GM21619 (cell line): ENCODE results near the gene GGT6.
"Not testable (repeated sequence)": the region's sequence is repeated elsewhere in the genome, so short reads cannot be mapped to it uniquely, and the experiment has no call there.

Source experiments
- ATAC-seq: cut with Tn5 transposase; IDR thresholded peaks from one replicate; pipeline ENCODE4 v1.9.1; 2021; ENCODE audit not compliant: unreplicated experiment

GGT6 gene, protein sequence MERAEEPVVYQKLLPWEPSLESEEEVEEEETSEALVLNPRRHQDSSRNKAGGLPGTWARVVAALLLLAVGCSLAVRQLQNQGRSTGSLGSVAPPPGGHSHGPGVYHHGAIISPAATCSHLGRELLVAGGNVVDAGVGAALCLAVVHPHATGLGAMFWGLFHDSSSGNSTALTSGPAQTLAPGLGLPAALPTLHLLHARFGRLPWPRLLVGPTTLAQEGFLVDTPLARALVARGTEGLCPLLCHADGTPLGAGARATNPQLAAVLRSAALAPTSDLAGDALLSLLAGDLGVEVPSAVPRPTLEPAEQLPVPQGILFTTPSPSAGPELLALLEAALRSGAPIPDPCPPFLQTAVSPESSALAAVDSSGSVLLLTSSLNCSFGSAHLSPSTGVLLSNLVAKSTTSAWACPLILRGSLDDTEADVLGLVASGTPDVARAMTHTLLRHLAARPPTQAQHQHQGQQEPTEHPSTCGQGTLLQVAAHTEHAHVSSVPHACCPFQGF

DNA sequence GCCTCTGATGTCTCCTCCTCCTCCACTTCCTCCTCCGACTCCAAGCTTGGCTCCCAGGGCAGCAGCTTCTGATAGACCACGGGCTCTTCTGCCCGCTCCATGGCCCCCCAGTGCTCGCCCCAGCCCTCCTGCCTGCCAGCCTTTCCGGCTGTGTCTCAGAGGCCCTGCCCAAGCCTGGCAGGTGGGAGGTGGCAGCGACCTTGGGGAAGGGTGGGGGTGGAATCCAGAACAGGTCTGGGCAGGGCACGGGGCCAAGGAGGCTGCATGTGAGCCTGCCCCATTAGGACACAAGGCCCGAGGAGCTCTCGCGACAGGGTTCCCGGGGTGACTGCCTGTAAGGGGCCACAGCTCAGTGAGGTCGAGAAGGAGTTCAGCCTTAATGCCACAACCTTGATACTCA lies at the start of gene GGT6:
GGT6 (minus strand) TSS at position 157 of the 400 bp plus-strand sequence; CDS start at position 101, 56 bp downstream.
- ATAC-seq = no peak

DNA sequence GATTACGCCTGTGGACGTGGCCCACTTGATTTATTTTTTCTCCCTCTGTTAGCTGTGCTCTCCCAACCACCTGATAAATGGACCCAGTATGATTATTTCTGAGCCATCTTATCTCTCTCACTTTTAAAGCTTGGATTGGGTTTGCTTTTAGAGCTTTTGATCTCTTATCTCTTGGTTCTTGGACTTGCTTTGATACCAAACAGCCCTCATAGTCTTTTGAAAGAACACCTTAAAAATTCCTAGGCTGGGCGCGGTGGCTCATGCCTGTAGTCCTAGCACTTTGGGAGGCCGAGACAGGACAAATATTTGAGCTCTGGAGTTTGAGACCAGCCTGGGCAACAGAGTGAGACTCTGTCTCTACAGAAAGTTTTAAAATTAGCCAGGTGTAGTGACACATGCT lies 49.8 kb upstream of the GGT6 start:
- no peak for ATAC-seq

DNA sequence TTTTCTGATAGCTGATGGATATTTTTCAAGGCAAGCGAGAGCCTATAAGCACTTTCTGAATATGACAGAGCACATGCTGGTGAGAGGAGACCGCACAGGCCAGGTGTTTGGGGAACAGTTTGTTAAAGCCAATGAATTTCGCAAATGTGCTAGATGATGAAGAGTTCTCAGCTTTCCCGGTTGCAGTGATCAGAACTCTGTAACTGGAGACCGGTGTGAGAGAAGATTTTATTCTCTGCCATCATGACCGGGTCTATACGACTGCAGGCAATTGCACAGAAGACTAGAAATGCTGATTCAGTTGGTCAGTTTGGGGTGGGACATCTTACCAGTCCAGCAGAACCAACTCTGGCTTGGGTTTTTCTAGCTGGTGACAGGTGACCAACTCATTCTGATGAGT lies 49.4 kb upstream of the GGT6 start:
- no peak for ATAC-seq

DNA sequence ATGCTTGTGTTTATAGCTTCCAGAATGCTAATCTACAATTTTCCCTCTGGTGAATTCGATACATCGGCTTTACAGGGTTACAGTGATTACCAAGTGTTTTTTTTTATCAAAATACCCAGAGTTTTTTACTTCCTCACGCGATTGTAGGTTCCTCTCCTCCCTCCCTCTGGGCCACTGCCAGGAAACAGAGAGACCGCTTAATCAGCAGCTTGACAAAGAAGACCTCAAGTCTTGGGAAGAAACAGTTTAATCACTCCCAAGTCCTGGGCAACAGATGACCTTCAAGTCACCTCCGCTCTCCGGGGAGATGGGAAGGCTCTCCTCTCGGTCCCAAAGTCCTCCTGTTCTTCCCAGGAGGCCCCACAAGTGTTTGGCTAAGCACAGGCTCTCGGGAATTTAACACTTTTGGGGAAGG lies 47.4 kb upstream of the GGT6 start:
- ATAC-seq = no peak

DNA sequence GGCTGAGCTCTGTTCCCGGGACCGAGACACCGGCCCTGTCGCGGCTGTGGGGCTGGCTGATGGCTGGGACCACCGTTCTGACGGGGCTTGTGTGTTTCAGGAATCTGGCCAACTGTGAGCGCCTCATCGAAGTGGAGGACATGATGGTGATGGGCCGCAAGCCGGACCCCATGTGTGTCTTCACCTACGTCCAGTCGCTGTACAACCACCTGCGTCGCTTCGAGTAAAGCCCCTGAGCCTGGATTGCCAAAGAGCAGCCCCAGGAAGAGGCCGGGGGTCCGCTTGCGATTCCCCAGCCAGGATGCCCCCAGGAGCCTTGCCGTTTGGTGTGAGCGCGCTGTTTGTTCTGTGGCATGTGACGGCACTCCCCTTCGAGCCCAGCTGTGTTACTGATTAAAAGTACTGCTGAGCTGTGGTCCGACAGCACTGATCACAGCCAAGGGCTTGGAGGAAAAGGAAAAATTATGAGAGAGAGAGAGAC lies 46.9 kb upstream of the GGT6 start:
- no peak for ATAC-seq

DNA sequence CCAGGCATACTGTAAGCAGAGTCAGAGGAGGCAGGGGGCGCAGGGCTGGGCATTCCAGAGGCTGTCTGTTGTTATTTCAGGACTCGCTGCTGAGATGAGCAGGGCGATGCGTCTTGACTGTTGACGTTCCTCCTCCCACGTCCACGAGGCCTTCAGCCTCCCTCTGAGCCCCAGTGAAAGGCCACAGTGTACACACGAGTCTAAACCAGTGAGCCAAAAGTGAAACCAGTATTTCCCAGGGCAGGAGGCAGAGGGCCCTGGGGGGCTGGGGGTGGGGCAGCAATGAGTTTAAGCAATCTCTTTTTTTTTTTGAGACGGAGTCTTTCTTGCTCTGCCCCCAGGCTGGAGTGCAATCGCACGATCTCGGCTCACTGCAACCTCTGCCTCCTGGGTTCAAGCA lies 45.4 kb upstream of the GGT6 start:
- ATAC-seq = no peak

DNA sequence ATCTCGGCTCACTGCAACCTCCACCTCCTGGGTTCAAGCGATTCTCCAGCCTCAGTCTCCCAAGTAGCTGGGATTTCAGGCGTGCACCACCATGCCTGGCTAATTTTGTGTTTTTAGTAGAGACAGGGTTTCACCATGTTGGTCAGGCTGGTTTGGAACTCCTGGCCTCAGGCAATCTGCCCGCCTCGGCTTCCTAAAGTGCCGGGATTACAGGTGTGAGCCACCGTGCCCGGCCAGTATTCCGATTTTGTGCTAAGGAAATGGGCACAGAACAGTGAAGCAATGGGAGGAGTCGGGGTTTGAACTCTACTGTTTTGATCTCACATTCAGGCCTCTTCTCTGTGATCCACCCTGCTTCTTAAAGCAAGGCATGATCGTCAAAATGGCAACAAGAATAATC lies 44.4 kb upstream of the GGT6 start:
- ATAC-seq = not testable (repeated sequence)

DNA sequence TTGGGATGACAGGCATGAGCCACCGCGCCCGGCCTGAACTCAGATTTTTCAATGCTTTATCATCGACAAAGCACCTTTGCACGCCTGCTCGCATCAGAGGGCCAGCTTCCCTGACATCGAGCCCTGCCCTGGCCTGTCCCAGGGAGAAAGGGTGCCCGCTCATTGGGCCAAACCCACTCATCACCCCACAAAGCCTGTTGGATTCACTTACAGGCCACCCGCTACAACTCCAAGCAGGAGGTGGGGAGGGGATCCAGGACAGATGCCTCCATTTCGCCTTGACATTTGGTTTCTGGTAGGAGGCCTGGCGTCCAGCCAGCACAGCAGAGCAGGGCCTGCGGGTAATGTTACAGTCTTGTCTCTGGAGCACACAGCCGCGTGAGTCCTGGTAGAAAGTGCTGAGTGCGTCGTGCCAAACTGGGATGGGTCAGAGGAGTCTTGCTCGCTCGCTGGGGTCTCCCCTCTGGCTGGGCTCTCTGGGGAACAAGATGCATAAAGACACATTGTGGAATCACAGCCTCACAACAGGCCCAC lies 43.8 kb upstream of the GGT6 start:
- ATAC-seq = no peak

DNA sequence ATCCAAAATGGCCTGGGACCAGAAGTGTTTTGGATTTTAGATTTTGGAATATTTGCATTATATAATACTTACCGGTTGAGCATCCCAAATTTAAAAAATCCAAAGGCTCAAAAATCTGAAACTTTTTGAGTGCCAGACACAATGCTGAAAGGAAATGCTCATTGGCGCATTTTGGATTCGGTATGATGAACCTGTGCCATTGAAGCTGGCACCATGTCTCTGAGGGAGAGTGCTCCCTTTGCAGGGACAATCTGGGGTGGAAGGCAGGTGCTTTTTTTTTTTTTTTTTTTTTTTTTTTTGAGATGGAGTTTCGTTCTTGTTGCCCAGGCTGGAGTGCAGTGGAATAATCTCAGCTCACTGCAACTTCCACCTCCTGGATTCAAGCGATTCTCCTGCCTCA lies 41.7 kb upstream of the GGT6 start:
- ATAC-seq = no peak

DNA sequence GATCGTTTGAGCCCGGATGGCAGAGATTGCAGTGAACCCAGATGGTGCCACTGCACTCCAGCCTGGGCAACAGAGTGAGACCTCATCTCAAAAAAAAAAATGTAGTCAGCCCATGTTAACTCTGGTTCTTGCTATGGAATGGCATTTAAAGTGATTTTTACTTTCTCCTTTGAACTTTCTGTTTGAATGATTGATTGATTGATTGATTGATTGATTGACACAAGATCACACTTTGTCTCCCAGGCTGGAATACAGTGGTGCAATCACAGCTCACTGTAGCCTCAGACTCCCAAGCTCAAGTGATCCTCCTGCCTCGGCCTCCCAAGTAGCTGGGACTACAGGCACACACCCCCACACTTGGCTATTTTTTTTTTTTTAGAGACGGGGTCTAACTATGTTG lies 40.9 kb upstream of the GGT6 start:
- no peak for ATAC-seq

DNA sequence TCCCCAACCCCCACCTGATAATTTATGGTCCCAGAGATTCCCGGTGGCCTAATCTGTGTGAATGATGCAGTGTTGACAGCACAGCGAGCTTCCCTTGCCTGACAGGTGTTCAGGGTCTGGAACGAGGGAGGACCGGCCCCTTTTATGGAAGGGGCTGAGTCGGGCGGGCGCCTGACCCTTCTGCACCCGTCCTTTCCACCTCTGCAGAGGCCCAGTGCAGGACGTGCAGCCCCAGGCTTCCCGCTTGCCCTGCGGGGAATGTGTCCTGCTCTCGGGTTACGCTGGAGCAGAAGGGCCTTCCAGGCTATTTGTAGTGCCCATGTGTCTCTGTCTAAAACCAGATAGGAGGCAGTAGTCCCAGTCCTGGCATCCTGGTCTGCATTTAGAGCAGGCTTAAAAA lies 40.2 kb upstream of the GGT6 start:
- no peak for ATAC-seq

DNA sequence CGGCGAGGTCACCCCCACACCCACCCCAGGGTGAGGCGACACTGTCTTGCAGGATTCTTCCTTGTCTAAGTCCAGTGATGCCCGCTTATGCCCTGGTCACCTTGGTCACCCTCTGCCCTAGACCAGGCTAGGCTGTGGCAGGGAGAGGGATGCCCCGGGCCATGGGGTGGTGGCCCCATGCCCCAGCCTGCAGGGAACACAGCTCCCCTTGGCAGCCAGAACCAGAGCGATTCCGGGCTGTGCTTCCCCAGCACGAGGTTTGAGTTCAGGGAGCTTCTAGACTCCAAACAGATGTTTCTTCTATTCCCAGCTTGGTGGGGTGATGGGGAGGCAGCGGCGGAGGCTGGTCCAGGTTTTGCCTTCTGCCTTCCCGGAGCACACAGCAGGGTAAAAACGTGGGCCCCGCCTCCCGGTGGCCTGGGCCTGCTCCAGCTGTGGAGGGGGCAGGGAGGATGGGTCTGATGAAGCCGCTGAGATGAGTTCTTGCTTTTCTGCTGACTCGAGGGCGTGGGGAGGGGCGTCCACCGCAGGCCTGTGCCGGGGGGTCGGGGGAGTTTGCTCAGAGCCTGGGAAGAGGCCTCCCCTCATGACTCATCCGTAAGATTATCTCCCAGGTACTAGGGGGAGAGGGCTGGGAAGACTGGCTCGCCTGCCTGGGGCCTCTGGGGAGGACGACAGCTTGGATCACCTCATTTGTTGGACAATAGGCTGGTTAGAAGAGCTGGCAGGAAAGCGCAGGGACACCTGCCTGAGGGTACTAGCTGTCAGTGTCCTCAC lies 39.3 kb upstream of the GGT6 start:
- ATAC-seq = no peak

DNA sequence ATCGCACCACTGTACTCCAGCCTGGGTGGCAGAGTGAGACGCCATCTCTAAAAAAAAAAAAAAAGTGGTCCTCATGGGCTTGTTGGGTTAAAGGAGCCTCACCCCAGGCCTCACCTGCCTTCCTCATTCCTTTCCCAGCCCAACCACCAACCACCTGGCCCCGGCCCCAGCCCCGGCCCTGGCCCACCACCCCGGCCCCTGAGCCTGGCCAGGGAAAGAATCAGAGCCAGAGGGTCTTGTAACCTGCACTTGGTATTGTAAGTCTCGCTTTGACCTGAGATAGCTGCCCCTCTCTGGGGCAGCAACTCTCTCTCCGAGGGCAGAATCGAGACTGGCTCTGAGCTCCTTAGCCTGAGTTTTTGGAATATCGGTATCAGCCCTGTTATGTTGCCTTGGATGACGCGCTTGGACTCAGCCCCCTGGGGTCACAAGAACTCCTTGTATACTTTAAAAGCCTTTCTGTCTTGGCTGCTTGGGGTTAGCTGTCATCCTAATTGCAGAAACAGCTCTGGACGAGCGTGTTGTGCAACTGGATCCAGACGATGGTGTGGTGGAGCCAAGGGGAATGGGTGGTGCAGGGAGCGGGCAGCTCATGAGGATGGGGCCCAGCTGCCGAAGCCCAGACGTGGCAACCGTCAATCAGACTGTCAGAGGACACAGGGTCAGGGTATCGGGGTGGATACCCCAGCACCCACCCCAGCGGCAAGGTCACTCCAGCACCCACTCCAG lies 38.6 kb upstream of the GGT6 start:
- ATAC-seq = no peak

DNA sequence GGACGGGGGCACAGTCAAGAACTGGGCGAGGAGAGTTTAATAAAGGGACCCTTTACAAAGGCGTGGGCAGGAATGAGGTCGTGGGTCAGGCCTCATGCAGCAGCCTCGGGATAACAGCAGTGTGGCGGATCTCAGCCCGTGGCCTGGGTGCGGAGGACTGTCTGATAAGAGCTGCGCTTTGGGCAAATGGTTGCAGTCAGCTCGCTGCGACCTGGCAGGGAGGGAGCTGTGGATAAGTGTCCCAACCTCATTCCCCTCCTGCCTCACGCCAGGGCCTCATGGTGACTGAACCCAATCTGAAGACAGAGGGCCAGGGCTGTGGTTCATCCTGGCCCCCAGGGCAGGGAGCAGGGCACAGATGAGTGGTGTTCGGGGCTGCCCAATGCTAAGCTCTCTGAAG lies 37.6 kb upstream of the GGT6 start:
- no peak for ATAC-seq

DNA sequence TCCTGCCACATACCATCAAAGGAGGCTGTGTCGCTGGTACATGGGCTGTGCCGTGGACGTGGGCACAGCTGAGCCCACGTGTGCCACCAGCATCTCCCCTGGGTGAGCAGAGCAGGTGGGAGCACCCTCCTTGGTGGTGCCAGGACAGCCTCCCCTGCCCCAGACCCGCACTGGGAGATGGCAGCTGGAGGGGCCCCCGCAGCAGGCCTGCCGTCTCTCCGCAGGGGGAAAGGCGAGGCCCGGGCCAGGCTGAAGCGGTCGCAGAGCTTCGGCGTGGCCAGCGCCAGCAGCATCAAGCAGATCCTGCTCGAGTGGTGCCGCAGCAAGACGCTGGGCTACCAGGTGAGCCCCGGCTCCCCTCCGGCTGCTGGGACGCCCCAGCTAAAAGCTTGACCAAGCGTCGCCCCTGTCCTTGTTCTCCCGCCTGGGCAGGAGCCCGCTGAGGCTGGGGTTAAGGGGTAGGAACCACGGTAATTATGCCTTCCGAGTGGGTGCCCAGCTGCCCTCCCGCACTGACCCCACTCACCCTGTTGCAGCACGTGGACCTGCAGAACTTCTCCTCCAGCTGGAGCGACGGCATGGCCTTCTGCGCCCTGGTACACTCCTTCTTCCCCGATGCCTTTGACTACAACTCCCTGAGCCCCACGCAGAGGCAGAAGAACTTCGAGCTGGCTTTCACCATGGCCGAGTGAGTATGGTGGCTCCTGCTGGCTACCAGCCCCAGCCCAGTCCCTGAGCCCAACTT lies 36.4 kb upstream of the GGT6 start:
- ATAC-seq = no peak

DNA sequence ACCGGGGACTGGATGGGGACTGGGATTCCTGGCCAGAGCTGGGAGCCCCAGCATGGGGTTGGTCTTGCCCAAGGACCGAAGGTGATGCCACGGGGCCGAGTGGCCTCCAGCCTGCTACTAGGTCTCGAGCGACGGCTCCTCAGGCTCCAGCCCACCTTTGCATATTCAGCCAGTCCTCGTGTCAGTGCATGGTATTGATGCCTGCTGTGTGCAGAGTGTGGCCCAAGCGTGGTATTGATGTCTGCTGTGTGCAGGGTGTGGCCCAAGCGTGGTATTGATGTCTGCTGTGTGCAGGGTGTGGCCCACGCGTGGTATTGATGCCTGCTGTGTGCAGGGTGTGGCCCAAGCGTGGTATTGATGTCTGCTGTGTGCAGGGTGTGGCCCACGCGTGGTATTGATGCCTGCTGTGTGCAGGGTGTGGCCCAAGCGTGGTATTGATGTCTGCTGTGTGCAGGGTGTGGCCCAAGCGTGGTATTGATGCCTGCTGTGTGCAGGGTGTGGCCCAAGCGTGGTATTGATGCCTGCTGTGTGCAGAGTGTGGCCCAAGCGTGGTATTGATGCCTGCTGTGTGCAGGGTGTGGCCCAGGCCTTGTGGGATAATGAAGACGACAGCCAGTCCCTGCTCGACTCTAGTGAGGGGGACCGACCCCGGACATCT lies 35.4 kb upstream of the GGT6 start:
- not testable (repeated sequence) for ATAC-seq

DNA sequence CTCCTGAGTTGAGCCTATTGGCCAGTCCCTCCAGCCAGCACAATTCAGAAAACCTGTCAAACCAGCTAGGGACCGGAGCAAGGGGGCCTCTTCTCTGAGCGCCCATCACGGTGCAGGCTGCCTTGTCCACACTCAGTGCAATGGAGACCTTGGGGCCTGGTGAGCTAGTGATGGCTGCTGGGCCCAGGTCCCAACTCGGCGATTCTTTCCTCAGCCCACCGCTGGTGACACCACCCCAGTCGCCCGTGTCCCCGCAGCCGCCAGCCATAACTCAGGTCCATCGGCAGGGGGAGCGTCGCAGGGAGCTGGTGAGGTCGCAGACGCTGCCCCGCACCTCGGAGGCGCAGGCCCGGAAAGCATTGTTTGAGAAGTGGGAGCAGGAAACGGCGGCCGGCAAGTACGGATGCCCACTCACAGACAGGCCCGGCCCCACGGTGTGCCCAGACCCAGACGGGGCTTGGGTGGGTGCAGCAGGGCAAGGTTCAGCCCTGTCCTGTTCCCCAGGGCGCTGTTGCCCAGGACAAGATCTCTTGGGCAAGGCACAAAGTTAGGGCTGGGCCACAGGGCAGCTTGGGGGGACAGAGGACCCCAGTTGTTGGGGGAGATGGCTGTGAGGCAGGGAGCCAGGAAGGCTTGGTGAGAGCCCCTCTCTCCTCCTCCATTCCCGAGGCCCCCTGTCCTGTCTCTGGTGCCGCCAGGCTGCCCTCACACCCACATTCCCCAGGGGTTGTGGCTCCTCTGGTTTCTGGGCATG lies 34.7 kb upstream of the GGT6 start:
- ATAC-seq = no peak

DNA sequence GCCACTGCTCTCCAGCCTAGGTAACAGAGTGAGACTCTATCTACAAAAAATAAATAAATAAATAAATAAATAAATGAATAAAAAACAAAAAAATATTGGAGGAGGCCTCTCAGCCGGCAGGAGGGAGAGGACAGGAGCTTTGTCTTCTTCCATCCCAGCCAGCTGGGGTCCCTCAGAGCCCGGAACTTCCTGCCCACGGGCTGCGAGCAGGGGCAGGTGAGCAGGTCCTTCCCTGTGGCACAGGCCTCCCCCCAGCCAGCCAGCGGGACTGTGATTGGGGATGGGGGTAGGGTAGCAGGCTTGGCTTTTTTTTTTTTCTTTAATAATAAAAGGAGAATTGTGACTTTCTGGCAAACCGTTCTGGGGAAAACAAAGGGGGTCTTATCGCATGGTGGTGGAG lies 34.0 kb upstream of the GGT6 start:
- ATAC-seq = no peak

DNA sequence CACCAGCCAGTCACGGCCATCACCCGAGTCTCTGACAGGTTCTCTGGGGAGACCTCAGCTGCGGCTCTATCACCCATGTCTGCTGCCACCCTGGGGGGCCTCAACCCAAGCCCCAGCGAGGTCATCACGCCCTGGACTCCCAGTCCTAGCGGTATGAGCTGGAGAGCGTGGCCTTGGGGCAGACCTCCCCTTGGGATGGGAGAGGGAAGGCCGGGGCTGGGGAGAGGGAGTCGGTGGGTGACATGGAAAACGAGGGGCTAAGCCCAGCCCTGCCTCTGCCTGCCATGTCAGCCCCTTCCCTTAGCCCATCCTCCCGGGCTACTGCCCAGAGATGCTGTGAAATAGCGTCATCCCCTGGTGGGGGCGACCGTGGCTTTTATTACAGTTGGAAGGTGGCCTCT lies 32.6 kb upstream of the GGT6 start:
- ATAC-seq = no peak
